KG1 (cell line): ENCODE measurements around the gene GRID2IP.
"Not testable (repeated sequence)": the region's sequence is repeated elsewhere in the genome, so short reads cannot be mapped to it uniquely, and the experiment has no call there.

ENCODE experiments used
- DNase-seq: peaks from one replicate; lab custom pipeline; 2025; lab: John Stamatoyannopoulos, UW

The GRID2IP gene

DNA sequence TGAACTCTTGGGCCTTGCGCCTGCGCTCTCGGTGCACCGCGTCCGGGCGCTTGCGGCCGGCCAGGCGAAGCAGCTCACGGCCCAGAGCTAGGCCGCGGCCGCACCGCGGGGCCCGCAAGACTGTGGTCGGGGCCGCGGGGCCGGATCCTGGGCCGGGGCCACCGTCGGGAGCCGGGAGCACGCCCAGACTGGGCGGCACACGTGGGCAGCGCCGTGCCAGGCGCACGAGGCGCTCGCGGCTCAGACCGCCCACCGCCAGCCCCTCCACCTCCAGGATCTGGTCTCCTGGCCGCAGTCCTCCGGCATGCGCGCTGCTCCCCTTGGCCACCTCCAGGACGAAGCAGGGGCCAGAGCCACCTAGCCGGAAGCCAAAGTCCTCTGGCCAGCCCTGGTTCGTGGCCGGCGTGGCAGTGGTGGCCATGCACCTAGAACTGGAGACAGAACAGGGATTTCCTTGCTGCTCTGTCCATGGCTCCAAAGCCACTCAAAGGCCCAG, at the start of gene GRID2IP:
Gene GRID2IP, minus strand, starts transcription at position 446 of the 496 bp plus-strand sequence. Its CDS starts 25 bp downstream, at position 421.
- DNase-seq: no peak

DNA sequence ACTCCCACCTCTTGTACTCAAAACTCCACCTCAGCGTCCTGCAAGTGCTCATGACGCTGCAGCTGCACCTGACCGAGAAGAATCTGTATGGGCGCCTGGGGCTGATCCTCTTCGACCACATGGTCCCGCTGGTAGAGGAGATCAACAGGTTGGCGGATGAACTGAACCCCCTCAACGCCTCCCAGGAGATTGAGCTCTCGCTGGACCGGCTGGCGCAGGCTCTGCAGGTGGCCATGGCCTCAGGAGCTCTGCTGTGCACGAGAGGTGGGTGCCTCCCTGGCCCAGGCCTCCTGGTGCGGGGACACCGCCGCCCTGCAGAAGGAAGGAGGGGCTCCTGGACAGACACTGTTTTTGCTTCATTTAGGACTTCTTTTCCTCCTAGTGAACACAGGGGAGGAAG, 48.8 kb upstream of the GRID2IP start:
- DNase-seq: no peak

- DNase-seq: no peak
Measured at GRCh38 chr7:6590645-6591110, 39.4 kb upstream of the GRID2IP start.

DNA sequence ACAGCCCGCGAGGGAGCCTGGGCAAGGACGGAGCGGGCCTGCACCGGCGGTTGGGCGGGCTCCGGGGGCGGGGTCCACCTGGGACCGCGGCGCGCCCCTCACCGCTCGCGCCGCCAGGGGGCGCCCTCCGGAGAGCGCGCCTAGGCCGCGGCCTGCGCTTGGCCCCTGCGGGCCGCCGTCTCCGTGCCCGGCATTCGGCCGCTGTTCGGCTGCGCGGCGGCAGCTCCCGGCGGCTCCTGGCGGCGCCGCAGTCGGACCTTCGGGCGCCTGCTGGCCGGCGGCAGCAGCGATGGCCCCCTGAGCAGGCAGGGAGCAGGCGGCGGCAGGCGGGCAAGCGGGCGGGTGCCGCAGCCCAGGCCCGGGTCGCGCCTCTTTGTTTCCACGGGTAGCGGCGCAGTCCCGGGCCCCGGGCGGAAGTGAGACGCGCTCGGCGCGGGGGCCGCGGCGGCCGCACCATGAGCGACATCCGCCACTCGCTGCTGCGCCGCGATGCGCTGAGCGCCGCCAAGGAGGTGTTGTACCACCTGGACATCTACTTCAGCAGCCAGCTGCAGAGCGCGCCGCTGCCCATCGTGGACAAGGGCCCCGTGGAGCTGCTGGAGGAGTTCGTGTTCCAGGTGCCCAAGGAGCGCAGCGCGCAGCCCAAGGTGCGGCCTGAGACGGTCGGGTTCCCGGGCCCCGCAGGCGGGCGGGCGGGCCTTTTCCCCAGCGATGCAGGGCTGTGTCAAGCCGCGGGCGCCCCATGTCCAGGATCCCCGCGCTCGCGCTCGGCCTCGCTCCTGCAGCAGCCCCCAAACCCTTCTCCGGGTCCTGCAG, 38.8 kb upstream of the GRID2IP start, which contains the start of gene INTS15:
Gene INTS15, plus strand, starts transcription at position 193 of the 816 bp plus-strand sequence. Its CDS starts 263 bp downstream, at position 456.
- peak; percentile 65 for DNase-seq

DNA sequence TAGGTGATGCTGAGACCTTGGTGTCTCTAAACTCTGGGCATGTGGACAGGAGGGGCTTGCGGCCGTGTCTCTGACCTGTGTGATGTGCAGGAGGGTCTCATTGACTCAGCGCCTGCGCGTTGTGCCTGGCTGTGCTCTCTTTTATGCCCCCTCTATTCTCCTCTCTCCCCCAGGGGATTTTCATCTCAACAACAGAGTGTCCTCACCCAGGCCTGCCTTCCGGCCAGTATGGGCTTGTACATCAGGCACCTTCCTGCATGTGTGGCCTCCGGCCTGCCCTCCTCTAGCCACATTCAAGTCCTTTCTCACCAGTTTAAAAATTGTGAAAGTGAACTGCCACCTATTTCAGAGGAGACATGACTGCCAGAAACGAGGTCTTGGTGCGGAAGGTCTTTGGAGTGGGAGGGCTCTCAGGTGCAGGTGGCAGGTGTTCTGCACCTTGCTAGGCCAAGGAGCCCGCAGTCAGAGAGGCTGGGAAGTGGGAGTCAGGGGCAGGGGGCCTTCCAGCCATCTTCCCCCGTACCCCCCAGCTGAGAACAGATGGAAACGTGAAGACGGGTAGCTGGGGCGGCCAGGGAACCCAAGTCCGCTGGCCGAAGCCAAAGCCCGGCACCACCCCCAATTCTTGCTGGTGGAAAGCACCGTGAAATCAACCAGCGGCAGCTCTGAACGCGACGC, 38.0 kb upstream of the GRID2IP start:
- no peak for DNase-seq

DNA sequence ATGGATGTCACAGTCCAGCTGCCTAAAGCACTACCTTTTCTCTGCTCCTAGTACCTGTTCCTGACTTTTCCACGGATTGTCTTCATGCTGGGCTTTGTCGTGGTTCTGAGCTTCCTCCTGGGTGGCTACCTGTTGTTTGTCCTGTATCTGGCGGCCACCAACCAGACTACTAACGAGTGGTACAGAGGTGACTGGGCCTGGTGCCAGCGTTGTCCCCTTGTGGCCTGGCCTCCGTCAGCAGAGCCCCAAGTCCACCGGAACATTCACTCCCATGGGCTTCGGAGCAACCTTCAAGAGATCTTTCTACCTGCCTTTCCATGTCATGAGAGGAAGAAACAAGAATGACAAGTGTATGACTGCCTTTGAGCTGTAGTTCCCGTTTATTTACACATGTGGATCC, 37.3 kb upstream of the GRID2IP start:
- no peak for DNase-seq

- DNase-seq: not testable (repeated sequence)
Measured at GRCh38 chr7:6585746-6586432, 34.6 kb upstream of the GRID2IP start.

- DNase-seq: no peak
Measured at GRCh38 chr7:6579446-6579845, 28.2 kb upstream of the GRID2IP start.

- DNase-seq: no peak
Measured at GRCh38 chr7:6578114-6579084, 27.1 kb upstream of the GRID2IP start.

GRCh38 chr7:6577369-6578113, 26.3 kb upstream of the GRID2IP start, which contains the start of gene ZDHHC4:
TSS of gene ZDHHC4 (plus strand) at chr7:6577454. CDS start at chr7:6580562, 3,108 bp downstream.
- peak; percentile 86 for DNase-seq

- DNase-seq: not testable (repeated sequence)
Measured at GRCh38 chr7:6576867-6577368, 25.7 kb upstream of the GRID2IP start.

DNA sequence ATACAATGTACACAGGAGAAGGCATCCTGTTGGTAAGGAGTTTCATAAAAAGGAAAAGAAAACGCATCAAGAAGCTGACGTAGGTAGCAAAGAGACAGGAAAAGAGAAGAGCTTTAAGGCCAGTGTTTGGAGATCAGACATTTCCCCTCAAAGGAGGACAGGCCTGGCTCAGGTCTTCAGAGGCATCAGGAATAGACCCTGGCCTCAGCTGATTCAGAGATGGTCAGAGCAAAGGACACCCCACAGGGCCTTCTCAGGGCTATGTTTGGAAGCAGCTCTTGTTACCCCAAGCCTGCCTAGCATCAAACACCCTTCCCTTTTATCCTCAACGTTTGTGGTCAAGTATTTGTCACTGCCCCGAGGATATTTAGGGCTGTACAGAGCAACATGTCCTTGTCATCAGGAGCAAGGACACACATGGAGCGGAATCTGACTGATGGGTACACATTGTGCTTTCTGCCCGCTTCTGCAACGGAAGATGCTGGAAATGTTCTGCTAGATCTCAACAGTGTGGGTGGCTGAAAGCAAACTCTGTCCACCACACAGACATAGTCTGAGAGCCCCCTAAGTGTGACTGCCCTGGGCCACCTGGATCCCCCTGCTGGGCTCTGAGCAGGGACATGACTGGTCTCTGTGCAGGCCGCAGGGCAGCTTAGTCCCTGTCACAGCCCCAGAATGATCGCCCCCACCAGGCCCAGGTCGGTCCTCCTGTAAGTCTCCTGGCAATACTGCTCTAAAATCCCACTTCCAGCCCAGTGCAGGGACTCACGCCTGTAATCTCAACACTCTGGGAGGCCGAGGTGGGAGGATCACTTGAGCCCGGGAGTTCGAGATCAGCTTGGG, 25.0 kb upstream of the GRID2IP start:
- DNase-seq: no peak

GRCh38 chr7:6575281-6576023, 24.2 kb upstream of the GRID2IP start:
- DNase-seq: no peak

DNA sequence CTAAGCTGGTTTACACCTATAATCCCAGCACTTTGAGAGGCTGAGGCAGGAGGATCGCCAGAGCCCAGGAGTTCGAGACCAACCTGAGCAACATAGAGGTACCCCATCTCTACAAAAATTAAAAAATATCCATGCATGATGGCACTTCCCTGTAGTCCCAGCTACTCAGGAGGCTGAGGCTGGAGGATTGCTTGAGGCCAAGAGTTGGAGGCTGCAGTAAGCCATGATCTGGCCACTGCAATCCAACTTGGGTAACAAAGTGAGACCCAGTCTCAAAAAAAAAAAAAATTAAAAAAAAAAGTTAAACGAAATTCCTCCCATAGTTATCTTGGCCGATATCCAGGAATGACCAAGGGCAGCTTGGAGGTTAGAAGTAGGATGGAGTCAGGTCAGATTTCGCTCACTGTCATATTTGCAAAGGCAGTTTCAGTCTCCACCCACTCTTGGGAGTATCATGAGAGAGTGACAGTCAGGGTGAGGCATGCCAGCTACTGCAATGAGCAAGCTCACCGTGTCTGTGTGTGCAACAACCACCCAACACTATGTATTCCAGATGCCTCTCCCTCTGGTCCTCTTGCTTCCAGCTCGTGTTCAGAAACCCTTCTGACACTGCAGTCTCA, 20.0 kb upstream of the GRID2IP start:
- no peak for DNase-seq

GRCh38 chr7:6567886-6568285, 16.6 kb upstream of the GRID2IP start:
- no peak for DNase-seq

DNA sequence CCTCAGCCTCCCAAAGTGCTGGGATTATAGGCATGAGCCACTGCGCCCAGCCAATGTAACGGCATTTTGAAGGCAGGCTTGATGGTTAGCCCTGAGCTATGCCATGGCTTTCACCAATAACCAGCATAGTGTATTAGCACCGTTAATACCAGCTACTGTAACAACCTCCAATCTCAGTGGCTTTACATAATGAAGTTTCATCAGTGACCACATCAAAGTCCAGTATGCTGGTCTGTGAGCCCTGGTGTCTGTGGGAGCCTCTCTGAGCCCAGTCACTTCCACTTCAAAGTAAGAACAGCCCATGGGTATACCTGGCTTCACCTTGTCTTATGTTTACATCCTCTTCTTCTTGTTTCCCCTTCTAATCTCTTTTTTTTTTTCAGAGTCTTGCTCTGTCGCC, 14.4 kb upstream of the GRID2IP start:
- DNase-seq: no peak

DNA sequence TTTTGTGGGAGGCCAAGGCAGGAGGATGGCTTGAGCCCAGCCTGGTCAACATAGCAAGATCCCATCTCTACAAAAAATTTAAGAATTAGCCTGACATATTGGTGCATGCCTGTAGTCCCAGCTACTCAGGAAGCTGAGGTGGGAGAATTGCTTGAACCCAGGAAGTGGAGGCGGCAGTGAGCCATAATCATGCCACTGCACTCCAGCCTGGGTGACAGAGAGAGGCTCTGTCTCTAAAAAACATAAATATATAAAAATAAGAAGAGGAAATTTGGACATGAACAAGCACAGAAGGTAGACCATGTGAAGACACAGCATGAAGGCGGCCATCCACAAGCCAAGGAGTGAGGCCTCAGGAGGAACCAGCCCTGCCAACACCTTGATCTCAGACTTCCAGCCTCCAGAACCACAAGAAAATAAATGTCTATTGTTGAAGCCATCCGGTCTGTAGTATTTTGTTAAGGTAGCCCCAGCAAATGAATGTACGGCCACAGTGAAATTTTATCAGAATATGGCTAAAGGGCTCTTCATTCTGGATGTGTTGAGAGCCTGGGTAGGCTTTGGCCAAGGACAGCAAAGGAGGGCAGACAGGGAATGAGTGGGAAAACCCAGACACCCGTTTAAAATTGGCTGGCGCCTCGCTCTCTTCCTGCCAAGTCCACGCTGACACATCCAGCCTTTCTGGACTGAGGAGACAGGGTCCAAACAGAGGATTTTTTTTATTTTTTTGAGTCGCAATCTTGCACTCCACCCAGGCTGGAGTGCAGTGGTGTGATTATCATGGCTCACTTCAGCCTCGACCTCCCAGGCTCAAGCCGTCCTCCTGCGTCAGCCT, 12.9 kb upstream of the GRID2IP start:
- DNase-seq: no peak
